ES-I3 (cell line): ENCODE data around the gene POLR3K.
"Not testable (repeated sequence)": the region's sequence is repeated elsewhere in the genome, so short reads cannot be mapped to it uniquely, and the experiment has no call there.

ENCODE experiments used
- H3K36me3 ChIP-seq: 2 replicates; pipeline ENCODE4 v1.6.1; 2013; ENCODE audit warnings: mild to moderate bottlenecking, low read length, control low read depth, moderate library complexity; ENCODE audit not compliant: insufficient read depth
- H3K4me1 ChIP-seq: 2 replicates; pipeline ENCODE4 v1.6.1; 2013; ENCODE audit warnings: mild to moderate bottlenecking, control low read depth, low read length; ENCODE audit not compliant: insufficient read depth
- H3K9ac ChIP-seq: 2 replicates; pipeline ENCODE4 v1.6.1; 2013; ENCODE audit warnings: low read depth, mild to moderate bottlenecking, low read length, moderate library complexity
- H3K9me3 ChIP-seq: 2 replicates; pipeline ENCODE4 v1.6.1; 2013; ENCODE audit warnings: mild to moderate bottlenecking, low read length, moderate library complexity; ENCODE audit not compliant: control insufficient read depth, insufficient read depth

Gene POLR3K

GRCh38 chr16:35011-35677 lies 18.3 kb downstream of the POLR3K start:
- no peak overlapping the region for H3K9ac ChIP-seq
- H3K36me3 ChIP-seq, result no peaks in the 10 kb centered on the region; the same call in 1 of the 2 replicates

GRCh38 chr16:34648-34987 lies 18.8 kb downstream of the POLR3K start:
- Histone ChIP-seq H3K9ac (no peak overlapping the region), H3K4me1 (no peaks in the 10 kb centered on the region)

More at GRCh38 chr16:35011-35677, 18.3 kb downstream of the POLR3K start:
- no peaks in the 10 kb centered on the region for H3K9me3 ChIP-seq
- no peaks in the 10 kb centered on the region for H3K4me1 ChIP-seq

GRCh38 chr16:33877-34647 lies 19.3 kb downstream of the POLR3K start:
- H3K9ac ChIP-seq, result no peak overlapping the region
- H3K9me3 ChIP-seq, result no peaks in the 10 kb centered on the region
- H3K36me3 ChIP-seq, result no peaks in the 10 kb centered on the region; the same call in 1 of the 2 replicates
- H3K4me1 ChIP-seq, result no peaks in the 10 kb centered on the region

More at GRCh38 chr16:34648-34987, 18.8 kb downstream of the POLR3K start:
- Histone ChIP-seq H3K9me3 (no peaks in the 10 kb centered on the region), H3K36me3 (no peaks in the 10 kb centered on the region; the same call in 1 of the 2 replicates)

GRCh38 chr16:33154-33876 lies 20.1 kb downstream of the POLR3K start:
- H3K9me3 ChIP-seq, H3K36me3 ChIP-seq, H3K4me1 ChIP-seq, H3K9ac ChIP-seq: not testable (repeated sequence)

GRCh38 chr16:30627-31026 lies 22.8 kb downstream of the POLR3K start:
- H3K36me3 ChIP-seq, H3K9ac ChIP-seq, H3K9me3 ChIP-seq, H3K4me1 ChIP-seq: not testable (repeated sequence)

GRCh38 chr16:25926-26348 lies 27.5 kb downstream of the POLR3K start:
- H3K9ac ChIP-seq, H3K36me3 ChIP-seq, H3K9me3 ChIP-seq, H3K4me1 ChIP-seq: not testable (repeated sequence)

- not testable (repeated sequence) for H3K36me3 ChIP-seq, H3K9me3 ChIP-seq, H3K9ac ChIP-seq, H3K4me1 ChIP-seq
These were observed 29.3 kb downstream of the POLR3K start for GRCh38 chr16:24151-24550.

GRCh38 chr16:20886-21285 lies 32.5 kb downstream of the POLR3K start:
- H3K36me3 ChIP-seq, H3K9ac ChIP-seq, H3K9me3 ChIP-seq, H3K4me1 ChIP-seq: not testable (repeated sequence)

- H3K36me3 ChIP-seq, H3K9me3 ChIP-seq, H3K9ac ChIP-seq, H3K4me1 ChIP-seq: not testable (repeated sequence)
These were observed 36.2 kb downstream of the POLR3K start for GRCh38 chr16:17062-17765.

GRCh38 chr16:10772-11171 lies 42.6 kb downstream of the POLR3K start:
- H3K36me3 ChIP-seq, H3K9me3 ChIP-seq, H3K4me1 ChIP-seq, H3K9ac ChIP-seq: not testable (repeated sequence)

GRCh38 chr16:9903-10665 lies 43.3 kb downstream of the POLR3K start:
- Histone ChIP-seq H3K36me3 (no peaks in the 10 kb centered on the region), H3K9me3 (no peaks in the 10 kb centered on the region), H3K9ac (no peak overlapping the region), H3K4me1 (no peaks in the 10 kb centered on the region)
